Dermis microvascular lymphatic vessel endothelial cell (primary cell): ENCODE data around the gene NEMF. TPM values are rescaled to one million over a fixed set of nuclear protein-coding genes. Genes with fewer than 3 reads are reported as not detected.
A peak's percentile ranks its signal among the peaks of the same experiment; 100 is the strongest.
"Not testable (repeated sequence)": the region's sequence is repeated elsewhere in the genome, so short reads cannot be mapped to it uniquely, and the experiment has no call there.

ENCODE experiments used
- DNase-seq, 2 donors: peaks; one replicate each; pipeline versions ENCODE4 v3.0.0 to v3.0.0-alpha.2; 2010; ENCODE audit warnings: low read depth in 2 of 2
- total RNA-seq: library from RNA; depleted of rRNA; stranded (reverse); fragments of >200 nt; gene quantifications from 2 replicates; pipeline ENCODE4 v1.2.1, GENCODE V29; 2014

Gene NEMF
- 37.1 and 37.2 TPM in 2 replicates for total RNA-seq

GRCh38 chr14:49852301-49853157 lies at the start of gene NEMF:
Gene NEMF, minus strand, starts transcription at chr14:49852788. Its CDS starts 35 bp downstream, at chr14:49852753.
- peak; percentile 79 to 88 for DNase-seq

- no peak for DNase-seq
Observed at GRCh38 chr14:49900973-49901372, 48.4 kb upstream of the NEMF start.

GRCh38 chr14:49898485-49898884 lies 45.9 kb upstream of the NEMF start:
- DNase-seq, result no peak

GRCh38 chr14:49897965-49898364 lies 45.4 kb upstream of the NEMF start:
- no peak for DNase-seq

GRCh38 chr14:49897414-49897813 lies 44.8 kb upstream of the NEMF start:
- DNase-seq, result no peak

GRCh38 chr14:49896966-49897365 lies 44.4 kb upstream of the NEMF start:
- DNase-seq, result no peak

- DNase-seq, result not testable (repeated sequence)
Observed at GRCh38 chr14:49896272-49896671, 43.7 kb upstream of the NEMF start.

- peak in 1 of 2 donors; percentile 24 for DNase-seq
Observed at GRCh38 chr14:49895480-49895879, 42.9 kb upstream of the NEMF start.

- DNase-seq, result not testable (repeated sequence)
Observed at GRCh38 chr14:49894214-49895107, 41.9 kb upstream of the NEMF start.

- DNase-seq, result peak in 1 of 2 donors; percentile 51
Observed at GRCh38 chr14:49893309-49894213, 41.0 kb upstream of the NEMF start.

- DNase-seq, result peak; percentile 93 to 97
Observed at GRCh38 chr14:49892636-49893308, 40.2 kb upstream of the NEMF start, which contains the start of gene ARF6. Gene ARF6, plus strand, starts transcription at chr14:49893082. Its CDS starts 655 bp downstream, at chr14:49893737.

- peak; percentile 66 to 77 for DNase-seq
Observed at GRCh38 chr14:49892301-49892635, 39.7 kb upstream of the NEMF start.

GRCh38 chr14:49888293-49888692 lies 35.7 kb upstream of the NEMF start:
- DNase-seq, result no peak

GRCh38 chr14:49886523-49886922 lies 33.9 kb upstream of the NEMF start:
- DNase-seq, result no peak

GRCh38 chr14:49882826-49883694 lies 30.5 kb upstream of the NEMF start:
- no peak for DNase-seq

GRCh38 chr14:49881350-49882001 lies 28.9 kb upstream of the NEMF start:
- DNase-seq, result no peak

- DNase-seq, result no peak
Observed at GRCh38 chr14:49880267-49881064, 27.9 kb upstream of the NEMF start.

GRCh38 chr14:49879646-49880204 lies 27.1 kb upstream of the NEMF start:
- DNase-seq, result peak; percentile 47 to 69
